AG08395 (cell line): ENCODE results near the gene PFDN2.

Experiments used
- DNase-seq: peaks from one replicate; pipeline ENCODE4 v3.0.0; 2012; ENCODE audit warnings: mixed read lengths, low spot score

Gene PFDN2, protein sequence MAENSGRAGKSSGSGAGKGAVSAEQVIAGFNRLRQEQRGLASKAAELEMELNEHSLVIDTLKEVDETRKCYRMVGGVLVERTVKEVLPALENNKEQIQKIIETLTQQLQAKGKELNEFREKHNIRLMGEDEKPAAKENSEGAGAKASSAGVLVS

DNA sequence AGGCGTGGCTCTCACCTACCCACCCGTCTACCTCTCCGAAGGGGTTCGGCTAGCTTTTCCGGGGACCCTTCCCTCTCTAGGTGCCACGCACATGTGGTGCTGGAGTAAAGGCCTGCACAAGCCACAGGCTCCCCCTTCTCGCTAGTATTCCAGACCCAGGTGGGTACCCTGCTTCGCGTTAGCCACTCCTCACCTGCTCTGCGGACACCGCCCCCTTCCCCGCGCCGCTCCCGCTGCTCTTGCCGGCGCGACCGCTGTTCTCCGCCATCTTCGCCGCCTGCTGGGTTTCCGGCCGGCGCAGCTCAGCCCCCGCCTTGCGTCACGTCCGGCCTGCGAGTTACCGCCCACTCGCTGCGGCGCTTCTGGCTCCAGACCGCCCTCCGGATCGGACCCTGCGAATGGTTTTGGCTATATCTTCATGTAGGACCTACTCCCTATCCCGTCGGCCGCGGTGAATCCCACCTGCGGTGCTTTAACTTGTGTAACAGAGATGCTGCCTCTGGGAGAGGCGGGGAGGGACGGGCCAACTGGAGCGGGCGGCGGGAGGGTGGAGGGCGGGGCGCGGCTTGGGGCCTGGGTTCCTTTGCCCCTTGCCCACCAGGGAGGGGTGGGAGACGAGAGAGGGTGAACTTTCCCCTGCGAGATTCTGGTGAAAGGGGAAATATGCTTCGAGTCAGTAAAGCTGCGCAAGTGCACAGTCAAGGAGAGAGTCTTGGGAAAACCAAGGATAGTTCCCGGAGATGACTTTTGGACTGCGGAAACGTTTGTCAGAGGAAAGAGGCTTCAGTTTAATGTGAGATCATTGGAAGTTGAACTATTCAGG, at the start of gene PFDN2, which contains the start of gene NIT1:
PFDN2 (minus strand) TSS at position 279 of the 823 bp plus-strand sequence; CDS start at position 268, 11 bp downstream.
NIT1 (plus strand) TSS at position 347 of the 823 bp plus-strand sequence; CDS start at position 419, 72 bp downstream.
- DNase-seq, result peak; percentile 92

DNA sequence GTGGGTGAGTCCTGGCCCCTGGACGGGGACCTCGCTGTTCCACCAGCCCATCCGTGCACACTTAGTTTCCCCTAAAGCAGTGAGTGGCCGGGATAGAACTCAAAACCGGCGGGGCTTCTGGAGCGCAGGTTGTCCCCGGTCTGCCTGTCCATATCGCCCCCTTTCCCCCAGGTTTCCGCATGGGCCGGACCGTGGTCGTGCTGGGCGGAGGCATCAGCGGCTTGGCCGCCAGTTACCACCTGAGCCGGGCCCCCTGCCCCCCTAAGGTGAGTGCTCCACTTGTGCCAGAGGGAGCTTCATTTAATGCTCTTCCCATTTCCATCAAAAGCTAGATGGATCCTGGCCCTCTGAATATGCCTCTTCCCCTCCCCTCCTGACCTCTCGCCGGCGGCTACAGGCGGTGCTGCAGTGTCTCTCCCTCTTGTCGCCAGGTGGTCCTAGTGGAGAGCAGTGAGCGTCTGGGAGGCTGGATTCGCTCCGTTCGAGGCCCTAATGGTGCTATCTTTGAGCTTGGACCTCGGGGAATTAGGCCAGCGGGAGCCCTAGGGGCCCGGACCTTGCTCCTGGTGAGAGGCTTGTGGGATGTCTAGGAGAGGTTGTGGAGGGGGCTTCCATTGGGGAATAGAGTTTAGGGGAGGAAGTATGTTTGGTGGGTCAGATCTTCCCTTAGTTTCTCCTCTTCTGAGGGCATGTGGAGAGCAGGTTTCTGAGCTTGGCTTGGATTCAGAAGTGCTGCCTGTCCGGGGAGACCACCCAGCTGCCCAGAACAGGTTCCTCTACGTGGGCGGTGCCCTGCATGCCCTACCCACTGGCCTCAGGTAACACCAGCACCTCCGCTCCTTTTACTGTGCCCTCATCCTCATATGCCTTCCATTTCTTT, 49.1 kb upstream of the PFDN2 start:
- DNase-seq, result no peak

DNA sequence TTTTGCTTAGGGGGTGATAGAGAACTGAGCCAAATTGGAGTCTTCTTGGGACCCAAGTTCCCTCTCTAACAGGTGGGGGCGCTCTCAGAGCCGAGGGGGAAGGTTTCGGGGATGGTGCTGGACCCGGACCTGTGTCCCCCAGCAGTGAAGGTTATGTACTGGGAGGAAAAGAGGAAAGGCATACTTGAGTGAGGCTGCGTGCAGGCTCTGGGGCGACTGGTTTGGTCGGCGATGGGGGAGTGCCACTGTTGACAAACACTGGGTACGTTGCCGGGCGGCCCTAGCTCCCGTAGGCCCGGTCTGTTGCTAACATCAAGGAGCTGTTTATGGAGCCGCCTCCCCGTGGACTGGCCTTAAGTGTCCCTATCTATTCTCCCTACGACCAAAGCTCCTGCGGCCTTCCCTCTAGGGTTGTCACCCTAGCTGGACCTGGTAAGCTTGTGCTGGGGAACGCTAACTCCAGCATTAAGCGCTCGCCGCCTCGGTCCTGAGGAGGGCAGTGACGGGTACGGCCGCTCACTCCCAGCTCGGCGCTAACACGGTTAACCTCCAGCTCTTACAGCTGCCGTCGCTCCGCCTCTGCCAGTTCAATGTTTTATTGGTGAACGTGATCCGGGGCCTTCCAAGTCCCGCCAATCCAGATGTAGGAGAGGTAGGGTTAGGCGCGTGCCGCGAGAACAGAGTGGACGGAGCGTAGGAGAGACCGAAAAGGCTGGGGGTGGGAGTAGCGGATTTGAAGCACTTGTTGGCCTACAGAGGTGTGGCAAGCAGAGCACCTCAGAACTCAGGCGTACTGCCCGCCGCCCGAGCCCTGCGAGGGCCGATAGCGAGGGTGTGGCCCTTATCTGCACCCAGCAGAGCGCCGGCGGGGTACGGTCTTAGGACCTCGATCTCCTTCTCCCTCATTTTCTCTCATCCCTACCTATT, 48.2 kb upstream of the PFDN2 start, which contains the start of gene PPOX:
PPOX (plus strand) TSS at position 685 of the 927 bp plus-strand sequence. CDS start 422 bp downstream, outside the sequence.
- DNase-seq, result peak; percentile 94

DNA sequence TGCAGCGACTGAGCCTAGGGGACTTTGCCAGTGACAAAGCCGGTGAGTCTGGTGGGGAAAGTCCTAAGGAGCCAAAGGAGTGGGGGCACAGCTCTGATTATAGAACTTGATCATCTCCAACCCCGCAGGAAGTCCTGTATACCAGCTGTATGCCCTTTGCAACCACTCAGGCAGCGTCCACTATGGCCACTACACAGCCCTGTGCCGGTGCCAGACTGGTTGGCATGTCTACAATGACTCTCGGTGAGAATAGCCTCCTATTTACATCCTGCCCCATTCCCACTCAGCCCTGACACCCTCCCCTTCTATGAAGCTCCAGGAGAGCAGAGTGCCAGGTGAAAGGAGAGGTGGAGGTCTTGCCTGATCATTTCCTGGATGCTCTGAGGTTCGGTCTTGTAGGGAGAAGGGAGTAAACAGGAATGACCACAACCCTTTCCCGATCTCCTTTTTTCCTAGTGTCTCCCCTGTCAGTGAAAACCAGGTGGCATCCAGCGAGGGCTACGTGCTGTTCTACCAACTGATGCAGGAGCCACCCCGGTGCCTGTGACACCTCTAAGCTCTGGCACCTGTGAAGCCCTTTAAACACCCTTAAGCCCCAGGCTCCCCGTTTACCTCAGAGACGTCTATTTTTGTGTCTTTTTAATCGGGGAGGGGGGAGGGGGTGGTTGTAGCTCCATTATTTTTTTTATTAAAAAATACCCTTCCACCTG, 47.2 kb upstream of the PFDN2 start:
- DNase-seq, result no peak

DNA sequence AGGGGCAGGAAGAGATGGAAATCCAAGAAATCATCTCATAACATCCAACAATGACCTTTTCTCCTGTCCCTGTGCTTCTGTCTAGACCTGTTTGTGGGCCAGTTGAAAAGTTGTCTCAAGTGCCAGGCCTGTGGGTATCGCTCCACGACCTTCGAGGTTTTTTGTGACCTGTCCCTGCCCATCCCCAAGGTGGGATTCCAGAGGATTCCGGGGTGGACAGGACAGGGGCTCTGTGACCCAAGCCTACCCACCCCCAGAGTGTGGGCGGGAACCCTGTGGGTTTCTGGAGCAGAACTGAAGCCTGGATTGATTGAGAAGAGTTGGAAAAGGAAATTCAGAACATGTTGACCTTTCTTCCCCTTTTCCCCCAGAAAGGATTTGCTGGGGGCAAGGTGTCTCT, 46.0 kb upstream of the PFDN2 start:
- no peak for DNase-seq

DNA sequence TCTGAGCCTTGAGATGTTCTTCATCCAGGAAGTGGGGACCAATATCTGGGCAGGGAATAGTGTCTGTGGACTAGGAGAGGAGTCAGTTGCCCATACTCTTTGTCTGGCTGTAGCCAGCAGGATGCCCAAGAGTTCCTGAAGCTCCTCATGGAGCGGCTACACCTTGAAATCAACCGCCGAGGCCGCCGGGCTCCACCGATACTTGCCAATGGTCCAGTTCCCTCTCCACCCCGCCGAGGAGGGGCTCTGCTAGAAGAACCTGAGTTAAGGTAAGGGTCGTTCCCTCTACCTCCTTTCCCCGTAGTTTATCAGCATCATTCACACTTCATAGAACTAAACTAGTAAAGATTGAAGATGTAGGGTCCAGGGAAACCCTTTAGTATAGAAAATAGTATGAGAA, 45.0 kb upstream of the PFDN2 start:
- DNase-seq, result no peak

DNA sequence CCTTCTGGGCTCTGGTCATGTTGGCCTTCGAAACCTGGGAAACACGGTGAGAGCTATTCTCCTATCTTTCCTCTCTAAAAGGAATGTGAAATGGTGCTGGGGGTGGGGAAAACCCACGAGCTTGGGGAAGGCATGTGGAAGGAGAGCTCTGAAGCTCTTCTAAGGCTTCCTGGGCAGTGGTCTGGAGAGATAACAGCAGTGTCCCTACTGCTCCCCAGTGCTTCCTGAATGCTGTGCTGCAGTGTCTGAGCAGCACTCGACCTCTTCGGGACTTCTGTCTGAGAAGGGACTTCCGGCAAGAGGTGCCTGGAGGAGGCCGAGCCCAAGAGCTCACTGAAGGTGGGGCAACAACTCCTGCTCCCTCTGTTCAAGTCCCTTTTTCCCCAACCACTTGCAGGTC, 44.2 kb upstream of the PFDN2 start:
- no peak for DNase-seq

DNA sequence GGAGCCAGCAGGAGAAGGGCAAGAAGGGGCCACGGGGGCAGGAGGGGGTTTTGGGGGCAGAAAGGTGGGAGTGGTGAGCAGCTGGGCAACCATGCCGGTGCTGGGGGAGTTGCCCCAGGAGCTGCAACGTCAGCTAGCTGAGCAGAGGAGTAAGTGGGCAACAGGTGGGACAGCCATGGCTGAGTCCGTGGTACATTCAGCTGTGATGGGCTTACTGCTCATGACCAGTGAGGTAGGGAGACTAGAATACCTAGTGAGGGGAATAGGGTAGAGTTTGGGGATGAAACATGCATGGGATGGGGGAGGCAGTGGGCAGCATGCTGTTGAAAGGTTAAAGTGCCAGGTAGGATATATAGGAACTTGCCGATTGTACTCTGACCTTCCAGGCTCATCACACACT, 43.8 kb upstream of the PFDN2 start:
- no peak for DNase-seq

DNA sequence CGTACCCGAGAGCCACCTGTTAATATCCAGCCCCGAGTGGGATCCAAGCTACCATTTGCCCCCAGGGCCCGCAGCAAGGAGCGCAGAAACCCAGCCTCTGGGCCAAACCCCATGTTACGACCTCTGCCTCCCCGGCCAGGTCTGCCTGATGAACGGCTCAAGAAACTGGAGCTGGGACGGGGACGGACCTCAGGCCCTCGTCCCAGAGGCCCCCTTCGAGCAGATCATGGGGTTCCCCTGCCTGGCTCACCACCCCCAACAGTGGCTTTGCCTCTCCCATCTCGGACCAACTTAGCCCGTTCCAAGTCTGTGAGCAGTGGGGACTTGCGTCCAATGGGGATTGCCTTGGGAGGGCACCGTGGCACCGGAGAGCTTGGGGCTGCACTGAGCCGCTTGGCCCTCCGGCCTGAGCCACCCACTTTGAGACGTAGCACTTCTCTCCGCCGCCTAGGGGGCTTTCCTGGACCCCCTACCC, 42.9 kb upstream of the PFDN2 start:
- no peak for DNase-seq

DNA sequence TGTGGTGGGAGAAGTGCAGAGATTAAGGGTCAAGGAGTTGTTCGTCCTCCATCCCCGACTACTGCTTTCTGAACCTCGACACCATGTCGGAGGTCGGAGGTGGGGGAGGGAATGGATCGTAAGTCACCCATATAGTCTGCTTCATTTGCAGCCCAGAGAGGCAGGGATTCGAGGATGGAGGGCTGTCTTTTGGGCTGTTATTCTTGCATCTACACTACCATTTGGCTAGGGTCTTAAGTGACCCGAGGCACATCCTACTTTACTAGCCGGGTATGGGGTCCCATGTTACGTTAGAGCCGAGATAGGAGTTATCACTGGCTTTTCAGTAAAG, 42.0 kb upstream of the PFDN2 start:
- no peak for DNase-seq

DNA sequence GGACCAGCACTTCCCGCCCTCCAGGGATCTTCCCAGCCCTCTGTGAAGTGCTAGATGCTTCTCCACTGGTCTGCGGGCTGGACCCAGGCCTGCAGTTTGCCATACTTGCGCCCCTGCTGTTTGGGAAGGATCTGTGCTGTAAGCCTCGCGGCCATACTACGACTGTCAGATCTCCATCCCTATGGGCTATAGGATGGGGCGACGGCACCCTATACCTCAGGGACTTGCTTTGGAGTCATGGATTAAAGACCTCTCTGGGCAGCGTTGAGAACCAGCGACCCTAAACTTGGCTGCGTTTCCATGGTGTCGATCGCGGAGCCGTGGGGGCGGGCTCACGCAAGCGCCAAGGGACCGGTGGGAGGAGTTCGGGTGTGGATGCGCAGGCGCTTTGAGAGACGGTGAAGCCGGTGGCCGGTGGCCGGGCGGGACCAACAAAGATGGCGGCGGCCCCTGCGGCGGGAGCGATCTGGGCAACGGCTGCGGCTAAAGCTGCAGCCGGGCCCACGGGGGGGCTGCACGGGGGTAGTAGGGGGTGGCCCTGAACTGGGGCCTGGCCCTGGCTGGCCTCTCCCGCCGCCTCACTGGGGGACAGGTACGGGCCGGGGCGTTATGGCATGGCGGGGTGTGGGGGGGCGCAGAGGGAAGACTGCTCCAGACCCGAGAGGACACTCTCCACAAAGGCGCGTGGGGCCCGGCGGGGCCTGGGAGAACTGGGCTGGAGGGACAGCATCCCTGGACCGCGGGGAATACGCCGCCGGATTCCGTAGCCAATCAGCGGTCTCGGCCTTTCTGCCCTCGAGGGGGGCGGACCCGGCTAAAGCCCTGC, 41.5 kb upstream of the PFDN2 start, which contains the start of gene USP21:
USP21 (plus strand) TSS at position 414 of the 826 bp plus-strand sequence. CDS start 1,141 bp downstream, outside the sequence.
- peak; percentile 99 for DNase-seq

DNA sequence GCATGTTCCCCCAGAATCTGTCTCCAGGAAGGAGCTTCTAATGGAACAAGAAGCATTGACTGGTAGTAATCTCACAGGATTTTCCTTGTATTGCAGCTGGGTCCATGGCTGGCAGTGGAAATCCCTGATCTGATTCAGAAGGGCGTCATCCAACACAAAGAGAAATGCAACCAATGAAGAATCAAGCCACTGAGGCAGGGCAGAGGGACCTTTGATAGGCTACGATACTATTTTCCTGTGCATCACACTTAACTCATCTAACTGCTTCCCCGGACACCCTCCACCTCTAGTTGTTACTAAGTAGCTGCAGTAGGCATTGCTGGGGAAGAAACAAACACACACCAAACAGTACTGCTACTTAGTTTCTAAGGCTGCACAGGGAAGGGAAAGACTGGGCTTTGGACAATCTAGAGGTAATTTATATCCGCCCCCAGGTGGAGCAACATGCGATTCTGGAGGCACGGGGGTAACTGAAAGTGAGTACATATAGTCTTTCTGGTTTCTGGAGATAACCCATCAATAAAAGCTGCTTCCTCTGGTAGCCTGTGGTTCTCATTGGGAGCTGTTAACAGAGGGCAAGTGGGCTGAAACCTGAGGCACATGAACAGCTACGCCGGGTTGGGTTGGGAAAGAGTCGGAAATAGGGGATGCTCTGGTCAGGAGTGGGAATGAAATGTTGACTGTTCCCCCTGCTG, 40.6 kb upstream of the PFDN2 start:
- no peak for DNase-seq

DNA sequence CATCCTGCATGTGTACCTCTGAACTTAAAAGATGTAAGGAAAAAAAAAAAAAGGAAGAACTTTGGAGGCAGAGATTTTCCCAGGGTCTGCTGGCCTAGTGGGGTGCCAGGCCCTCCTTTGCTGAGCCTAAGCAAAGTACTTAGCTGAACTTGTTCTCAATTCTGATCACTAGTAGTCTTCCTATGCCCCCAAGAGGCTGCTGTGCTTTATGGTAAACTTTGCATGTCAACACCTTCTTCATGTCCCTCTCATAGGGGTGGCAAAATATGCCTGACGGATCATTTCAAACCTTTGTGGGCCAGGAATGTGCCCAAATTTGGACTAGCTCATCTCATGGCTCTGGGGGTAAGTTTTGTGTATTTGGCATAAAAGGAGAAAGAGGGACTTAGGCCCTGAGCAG, 40.0 kb upstream of the PFDN2 start:
- no peak for DNase-seq

DNA sequence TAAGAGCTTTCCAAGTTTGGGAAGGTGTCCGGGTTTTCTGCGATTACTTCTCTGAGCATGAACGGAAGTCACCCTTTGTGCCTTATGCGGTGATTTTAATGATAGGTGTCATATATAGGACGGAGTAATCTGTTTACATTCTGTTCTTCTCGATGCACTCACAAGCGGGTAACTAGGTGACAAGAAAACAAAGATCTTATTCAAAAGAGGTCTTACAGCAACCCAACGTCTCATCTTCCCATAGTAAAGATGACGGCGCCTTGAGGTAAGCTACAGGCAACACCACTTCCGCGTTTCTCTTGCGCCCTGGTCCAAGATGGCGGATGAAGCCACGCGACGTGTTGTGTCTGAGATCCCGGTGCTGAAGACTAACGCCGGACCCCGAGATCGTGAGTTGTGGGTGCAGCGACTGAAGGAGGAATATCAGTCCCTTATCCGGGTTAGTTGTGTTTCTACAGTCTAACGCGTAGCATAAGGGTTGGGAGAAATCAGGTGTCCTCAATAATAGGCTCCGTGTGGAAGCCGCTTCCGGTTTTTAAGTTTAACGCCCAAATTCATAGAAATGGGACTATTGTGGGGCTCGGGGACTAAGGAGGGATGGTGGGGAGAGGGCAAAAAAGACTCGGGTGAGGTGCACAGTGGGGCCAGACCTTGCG, 36.0 kb upstream of the PFDN2 start, which contains the start of gene UFC1:
UFC1 (plus strand) TSS at position 297 of the 656 bp plus-strand sequence; CDS start at position 317, 20 bp downstream.
- DNase-seq, result peak; percentile 83

DNA sequence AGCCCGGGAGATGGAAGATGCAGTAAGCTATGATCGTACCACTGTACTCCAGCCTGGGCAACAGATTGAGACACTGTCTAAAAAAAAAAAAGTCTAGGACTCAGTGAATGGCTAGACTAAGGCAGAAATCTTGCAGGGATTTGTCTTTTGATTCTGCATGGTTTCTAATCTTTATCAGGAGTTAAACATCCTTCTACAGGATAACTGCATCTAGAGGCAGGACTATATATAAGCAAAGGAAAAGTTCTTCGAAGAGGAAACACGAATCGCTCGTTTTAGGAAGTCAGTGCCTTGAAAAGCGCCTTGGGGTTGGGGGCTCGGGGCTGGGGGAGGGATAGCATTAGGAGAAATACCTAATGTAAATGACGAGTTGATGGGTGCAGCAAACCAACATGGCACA, 35.3 kb upstream of the PFDN2 start:
- DNase-seq, result no peak

DNA sequence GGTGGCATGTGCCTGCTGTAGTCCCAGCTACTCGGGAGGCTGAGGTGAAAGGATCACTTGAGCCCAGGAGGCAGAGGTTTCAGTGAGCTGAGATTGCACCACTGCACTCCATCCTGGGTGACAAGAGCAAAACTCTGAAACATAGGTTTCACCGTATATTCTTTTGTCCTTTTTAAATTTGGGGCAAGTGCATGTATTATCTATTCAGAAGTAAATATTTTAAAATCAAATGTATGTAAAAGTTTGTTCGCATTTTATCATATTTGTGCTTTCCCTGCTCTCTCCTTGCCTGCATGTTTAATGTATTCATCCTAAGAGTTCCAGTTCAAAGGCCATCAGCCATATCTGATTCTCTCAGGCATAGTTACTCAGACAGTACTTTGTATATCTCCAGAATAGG, 28.0 kb upstream of the PFDN2 start:
- DNase-seq, result no peak

DNA sequence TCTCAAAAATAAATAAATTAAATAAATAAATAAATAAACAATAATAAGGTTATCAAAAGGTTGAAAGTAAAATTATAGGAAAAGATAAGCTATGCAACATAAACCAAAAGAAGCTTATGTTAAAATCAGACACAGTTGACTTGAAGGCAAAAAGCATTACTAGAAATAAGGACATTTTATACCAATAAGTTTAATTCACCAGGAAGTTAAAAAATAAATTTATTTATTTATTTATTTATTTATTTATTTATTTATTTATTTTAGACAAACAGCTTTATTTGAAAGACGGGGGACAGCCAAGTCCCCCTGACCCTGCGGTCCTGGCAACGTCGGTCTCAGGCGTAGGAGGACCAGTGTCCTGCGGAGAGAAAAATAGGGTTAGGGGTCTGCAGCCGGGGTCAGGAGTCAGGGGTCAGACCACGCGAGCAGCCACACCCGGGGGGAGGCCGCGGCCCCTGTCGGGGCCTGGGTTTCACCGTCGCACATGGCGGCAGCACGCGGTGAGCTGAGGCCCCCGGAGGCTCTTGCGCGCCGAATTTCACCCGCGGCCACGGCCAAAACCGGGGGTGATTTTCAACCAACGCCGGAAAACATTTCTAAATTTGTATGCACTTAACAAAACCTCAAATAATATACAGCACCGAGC, 23.0 kb upstream of the PFDN2 start:
- no peak for DNase-seq

DNA sequence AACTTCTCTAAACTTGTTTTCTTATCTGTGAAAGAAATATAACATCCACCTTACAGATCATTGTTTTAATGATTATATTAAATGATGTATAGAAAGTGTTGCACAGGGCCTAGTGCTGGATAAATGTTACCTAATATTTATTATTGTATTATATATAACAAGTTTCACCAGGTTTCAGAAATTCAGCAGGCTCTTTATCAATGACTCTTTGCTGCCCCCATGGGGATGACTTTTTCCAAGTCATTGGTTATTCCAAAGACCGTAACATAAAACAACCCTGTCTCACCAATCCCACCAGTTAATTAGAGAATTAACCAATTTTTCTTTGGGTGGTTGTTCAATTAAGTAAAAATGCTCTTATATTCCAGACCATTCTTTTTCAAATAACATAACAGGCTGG, 21.9 kb upstream of the PFDN2 start:
- peak; percentile 60 for DNase-seq
